Activated naive CD8-positive, alpha-beta T cell (primary cell): Measurements from ENCODE around the gene ABCG1.
A peak's percentile ranks its signal among the peaks of the same experiment; 100 is the strongest.

Source experiments
- H3K27ac Mint-ChIP-seq: one replicate; pipeline ENCODE4 v1.8.0; 2021; ENCODE audit warnings: mixed read lengths
- H3K27me3 Mint-ChIP-seq: one replicate; pipeline ENCODE4 v1.8.0; 2021; ENCODE audit warnings: mixed read lengths
- H3K36me3 Mint-ChIP-seq: one replicate; pipeline ENCODE4 v1.8.0; 2021; ENCODE audit warnings: mixed read lengths
- H3K4me1 Mint-ChIP-seq: one replicate; pipeline ENCODE4 v1.8.0; 2021; ENCODE audit warnings: low read depth, mixed read lengths
- H3K4me3 Mint-ChIP-seq: one replicate; pipeline ENCODE4 v1.8.0; 2021; ENCODE audit warnings: mild to moderate bottlenecking, mixed read lengths
- H3K9me3 Mint-ChIP-seq: one replicate; pipeline ENCODE4 v1.8.0; 2021; ENCODE audit warnings: low read depth, mixed read lengths

The ABCG1 gene

DNA sequence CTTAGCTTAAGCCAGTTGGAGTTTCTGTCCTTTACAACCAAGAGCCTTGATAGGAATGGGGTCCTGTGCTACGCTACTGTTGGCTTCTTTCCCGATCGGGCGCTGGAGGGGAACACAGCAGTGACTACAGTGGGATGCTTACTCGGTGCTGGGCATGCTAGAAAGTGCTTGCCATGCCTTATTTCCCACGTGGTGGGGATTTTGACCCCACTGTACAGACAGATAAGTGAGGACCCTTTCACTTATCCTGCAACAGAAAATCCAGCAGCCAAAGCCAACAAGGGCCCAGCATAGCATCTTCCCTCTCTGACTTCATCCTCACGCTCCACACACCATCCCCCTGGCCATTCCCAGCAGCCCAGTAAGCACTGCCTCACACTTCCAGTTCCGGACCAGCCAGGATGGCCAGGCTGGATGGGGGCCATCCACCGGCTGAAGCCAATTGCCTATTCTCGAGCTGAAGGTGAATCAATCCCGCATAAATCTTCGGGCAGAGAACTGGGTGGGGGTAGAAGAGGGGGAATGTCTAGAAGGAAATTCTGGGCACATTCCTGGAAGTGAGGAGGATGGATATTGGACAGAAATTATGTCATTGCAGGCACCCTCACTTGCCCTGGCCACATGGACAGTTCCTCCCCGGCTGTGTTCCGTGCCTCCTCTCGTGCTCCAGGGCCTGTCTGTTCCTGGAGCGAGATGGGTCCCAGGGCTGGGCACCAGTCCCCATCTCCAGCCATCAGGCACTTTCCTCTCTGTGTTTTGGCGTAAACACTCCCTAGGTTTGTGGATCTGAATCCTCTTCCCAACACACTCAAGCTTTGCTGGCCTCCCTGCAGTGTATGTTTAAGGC lies 2.0 kb upstream of the ABCG1 start:
- Mint-ChIP-seq H3K27me3 (no peaks in the 10 kb centered on the region), H3K4me1 (peaks cover 17% of the 10 kb centered on the region), H3K27ac (no peak overlapping the region), H3K4me3 (peak overlapping the region; percentile 30), H3K9me3 (peaks cover 3% of the 10 kb centered on the region), H3K36me3 (peaks cover 2% of the 10 kb centered on the region)

- peak overlapping the region; percentile 83 for H3K27ac Mint-ChIP-seq
- peak overlapping the region; percentile 92 for H3K4me3 Mint-ChIP-seq
- H3K4me1 Mint-ChIP-seq = peaks cover 28% of the 10 kb centered on the region
- H3K27me3 Mint-ChIP-seq = no peaks in the 10 kb centered on the region
- H3K9me3 Mint-ChIP-seq = peaks cover 3% of the 10 kb centered on the region
- peaks cover 2% of the 10 kb centered on the region for H3K36me3 Mint-ChIP-seq
Observed at GRCh38 chr21:42219606-42220137, 732 bp downstream of the ABCG1 start.

DNA sequence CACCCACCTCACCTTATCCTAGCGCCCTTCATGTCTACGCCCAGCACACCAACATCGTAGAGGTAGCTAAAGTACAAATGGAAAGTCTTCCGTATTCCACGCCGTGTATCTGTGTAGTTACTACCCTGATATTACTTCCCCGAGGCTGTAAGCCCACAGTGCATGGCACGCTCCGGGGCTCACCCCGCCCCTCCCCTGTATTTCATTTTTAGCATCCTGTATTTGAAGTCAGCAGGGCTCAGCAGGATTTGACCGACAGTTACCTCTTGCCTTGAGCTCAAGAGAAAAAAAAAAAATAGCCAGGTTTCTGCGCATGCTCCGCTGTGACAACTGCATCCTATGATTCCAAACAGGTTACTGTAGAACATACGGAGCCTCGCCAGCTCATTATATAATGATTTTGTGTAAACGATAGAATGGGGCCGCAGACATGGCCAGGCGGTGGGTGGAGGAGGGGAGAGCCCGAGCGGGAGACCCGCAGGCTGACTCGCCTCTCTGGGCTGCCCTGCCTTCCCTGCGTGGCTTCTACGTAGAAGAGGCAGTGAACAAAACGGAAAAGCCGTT lies 1.3 kb downstream of the ABCG1 start:
- Mint-ChIP-seq H3K27me3 (no peaks in the 10 kb centered on the region), H3K36me3 (peaks cover 2% of the 10 kb centered on the region), H3K4me1 (peaks cover 33% of the 10 kb centered on the region), H3K9me3 (peaks cover 3% of the 10 kb centered on the region), H3K27ac (peak overlapping the region; percentile 83), H3K4me3 (peak overlapping the region; percentile 92)

- Mint-ChIP-seq H3K27me3 (no peaks in the 10 kb centered on the region), H3K36me3 (peaks cover 6% of the 10 kb centered on the region), H3K9me3 (no peaks in the 10 kb centered on the region), H3K4me1 (peaks cover 46% of the 10 kb centered on the region), H3K27ac (no peak overlapping the region), H3K4me3 (no peak overlapping the region)
Observed at GRCh38 chr21:42221581-42222345, 2.8 kb downstream of the ABCG1 start.

DNA sequence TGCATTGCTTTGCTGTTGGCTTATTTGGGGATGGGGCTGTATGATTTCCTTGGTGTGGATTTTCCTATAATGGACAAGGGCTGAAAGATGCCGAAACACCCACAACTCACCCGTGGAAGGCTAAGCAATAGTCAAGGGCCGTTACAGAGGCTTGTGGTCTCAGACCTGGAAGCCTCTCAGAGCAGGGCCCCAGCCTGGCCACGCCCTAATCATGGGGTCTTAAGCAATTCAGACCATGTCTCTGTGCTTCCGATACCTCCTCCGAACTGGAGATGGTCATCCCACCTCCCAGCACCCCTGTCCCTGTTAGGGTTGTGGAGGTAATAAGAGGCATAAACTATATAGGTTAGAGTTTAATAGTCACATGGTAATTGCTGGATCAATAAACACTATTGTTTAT lies 3.4 kb downstream of the ABCG1 start:
- Mint-ChIP-seq H3K27me3 (no peaks in the 10 kb centered on the region), H3K27ac (no peak overlapping the region), H3K36me3 (peaks cover 8% of the 10 kb centered on the region), H3K4me1 (peaks cover 51% of the 10 kb centered on the region), H3K4me3 (no peak overlapping the region), H3K9me3 (no peaks in the 10 kb centered on the region)

- Mint-ChIP-seq H3K27me3 (no peaks in the 10 kb centered on the region), H3K4me1 (peaks cover 57% of the 10 kb centered on the region), H3K9me3 (no peaks in the 10 kb centered on the region), H3K4me3 (peak overlapping the region; percentile 28), H3K27ac (no peak overlapping the region), H3K36me3 (peaks cover 13% of the 10 kb centered on the region)
Observed at GRCh38 chr21:42222821-42223390, 4.0 kb downstream of the ABCG1 start.

DNA sequence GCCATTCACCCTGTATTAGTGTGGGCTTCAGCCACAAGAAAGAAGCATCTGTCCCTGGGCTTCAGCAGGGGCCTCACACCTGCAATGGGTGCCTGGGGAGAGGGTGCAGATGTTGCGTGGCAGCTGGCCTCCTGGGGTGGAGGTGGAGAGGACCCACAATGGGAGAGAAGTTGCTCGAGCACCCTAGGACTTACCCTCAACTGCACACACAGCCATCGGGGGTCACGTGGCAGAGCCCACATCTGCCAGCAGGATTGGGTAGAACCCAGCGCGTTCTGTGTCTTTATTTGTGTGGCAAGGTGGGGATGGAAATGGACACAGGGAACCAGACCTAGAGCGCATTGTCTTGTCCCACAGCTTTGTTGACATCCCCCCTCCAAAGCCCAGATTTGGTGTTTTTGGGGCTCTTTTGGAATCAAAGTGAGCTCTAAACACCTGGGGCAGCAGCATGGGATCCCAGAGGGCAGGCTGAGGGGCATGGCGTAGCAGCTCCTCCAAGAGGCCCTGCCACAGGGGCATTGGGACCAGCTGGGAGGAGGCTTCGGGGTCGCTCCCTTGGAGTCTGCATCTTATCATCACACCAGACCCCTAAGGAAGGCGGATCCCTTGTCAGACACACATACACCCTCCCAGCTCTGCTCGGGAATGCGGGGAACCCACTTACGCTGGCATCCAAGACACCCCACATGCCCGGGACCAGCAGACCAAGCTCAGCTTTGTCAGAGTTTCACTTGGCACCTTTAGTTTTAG lies 5.1 kb downstream of the ABCG1 start:
- Mint-ChIP-seq H3K4me3 (no peak overlapping the region), H3K27ac (no peak overlapping the region), H3K4me1 (peaks cover 66% of the 10 kb centered on the region), H3K9me3 (no peaks in the 10 kb centered on the region), H3K27me3 (no peaks in the 10 kb centered on the region), H3K36me3 (peaks cover 13% of the 10 kb centered on the region)

GRCh38 chr21:42225042-42225441 lies 6.1 kb downstream of the ABCG1 start:
- no peak overlapping the region for H3K27ac Mint-ChIP-seq
- no peaks in the 10 kb centered on the region for H3K27me3 Mint-ChIP-seq
- peaks cover 16% of the 10 kb centered on the region for H3K36me3 Mint-ChIP-seq
- H3K4me3 Mint-ChIP-seq = no peak overlapping the region
- peaks cover 75% of the 10 kb centered on the region for H3K4me1 Mint-ChIP-seq
- H3K9me3 Mint-ChIP-seq = no peaks in the 10 kb centered on the region

GRCh38 chr21:42225571-42226155 lies 6.7 kb downstream of the ABCG1 start:
- Mint-ChIP-seq H3K4me1 (peaks cover 76% of the 10 kb centered on the region), H3K36me3 (peaks cover 17% of the 10 kb centered on the region), H3K27ac (peak overlapping the region; percentile 34), H3K9me3 (no peaks in the 10 kb centered on the region), H3K4me3 (no peak overlapping the region), H3K27me3 (no peaks in the 10 kb centered on the region)

- Mint-ChIP-seq H3K4me1 (peaks cover 79% of the 10 kb centered on the region), H3K36me3 (peaks cover 17% of the 10 kb centered on the region), H3K4me3 (no peak overlapping the region), H3K27me3 (no peaks in the 10 kb centered on the region), H3K27ac (peak overlapping the region; percentile 18), H3K9me3 (no peaks in the 10 kb centered on the region)
Observed at GRCh38 chr21:42226626-42227025, 7.7 kb downstream of the ABCG1 start.

GRCh38 chr21:42227909-42228708 lies 9.2 kb downstream of the ABCG1 start:
- H3K4me1 Mint-ChIP-seq = peaks cover 81% of the 10 kb centered on the region

GRCh38 chr21:42228709-42229220 lies 9.8 kb downstream of the ABCG1 start:
- Mint-ChIP-seq H3K4me1 (peaks cover 86% of the 10 kb centered on the region), H3K27ac (peak overlapping the region; percentile 81), H3K4me3 (peak overlapping the region; percentile 59), H3K27me3 (no peaks in the 10 kb centered on the region), H3K36me3 (peaks cover 17% of the 10 kb centered on the region), H3K9me3 (no peaks in the 10 kb centered on the region)

More at GRCh38 chr21:42227909-42228708, 9.2 kb downstream of the ABCG1 start:
- Mint-ChIP-seq H3K27me3 (no peaks in the 10 kb centered on the region), H3K27ac (peak overlapping the region; percentile 91), H3K36me3 (peaks cover 17% of the 10 kb centered on the region), H3K4me3 (peak overlapping the region; percentile 38), H3K9me3 (no peaks in the 10 kb centered on the region)

DNA sequence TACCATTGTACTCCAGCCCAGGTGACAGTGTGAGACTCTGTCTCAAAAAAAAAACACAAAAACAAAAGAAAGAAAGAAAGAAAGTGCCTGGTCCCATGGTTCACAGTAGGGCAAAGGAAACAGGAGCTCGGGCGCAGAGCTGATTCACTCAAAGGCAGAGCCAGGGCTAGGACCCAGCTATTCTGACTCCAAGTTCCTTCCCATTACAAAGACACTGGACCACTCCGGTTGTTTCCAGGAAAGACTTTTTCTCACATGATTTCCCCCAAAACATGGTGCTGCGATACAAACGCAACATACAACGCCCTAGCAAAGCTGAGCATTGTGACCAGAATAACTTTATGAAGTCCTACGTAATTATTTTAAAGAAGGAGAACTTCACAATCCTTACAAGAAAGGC lies 10.7 kb downstream of the ABCG1 start:
- peaks cover 17% of the 10 kb centered on the region for H3K36me3 Mint-ChIP-seq
- no peaks in the 10 kb centered on the region for H3K9me3 Mint-ChIP-seq
- H3K4me3 Mint-ChIP-seq = peak overlapping the region; percentile 27
- no peaks in the 10 kb centered on the region for H3K27me3 Mint-ChIP-seq
- H3K27ac Mint-ChIP-seq = no peak overlapping the region
- peaks cover 93% of the 10 kb centered on the region for H3K4me1 Mint-ChIP-seq
